Measurements from ENCODE around the gene HOXB6.

Gene HOXB6

DNA sequence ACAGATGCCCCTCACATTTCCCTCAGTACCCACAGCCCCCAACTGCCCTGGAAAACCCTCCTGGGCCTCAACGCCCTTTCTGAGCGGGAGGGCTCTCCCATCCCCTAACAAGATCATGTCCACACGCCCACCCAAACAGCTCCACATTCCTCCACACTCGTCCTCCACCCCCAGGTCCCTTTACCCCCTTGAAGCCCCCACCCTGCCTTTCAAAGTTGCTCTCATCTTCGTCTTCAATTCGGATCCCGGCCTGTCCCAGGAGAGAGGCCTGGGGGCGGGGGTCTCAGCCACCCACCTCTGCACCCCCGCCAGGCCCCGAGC, 41.0 kb downstream of the HOXB6 start:
- DNase-seq = no peak
- in situ Hi-C loops (cut with HindIII; ENCODE audit: low pct_ligation_motif_present, low pct_unique_long_range_greater_than_20kb, low sequenced_read_pairs) = no loop called here

DNA sequence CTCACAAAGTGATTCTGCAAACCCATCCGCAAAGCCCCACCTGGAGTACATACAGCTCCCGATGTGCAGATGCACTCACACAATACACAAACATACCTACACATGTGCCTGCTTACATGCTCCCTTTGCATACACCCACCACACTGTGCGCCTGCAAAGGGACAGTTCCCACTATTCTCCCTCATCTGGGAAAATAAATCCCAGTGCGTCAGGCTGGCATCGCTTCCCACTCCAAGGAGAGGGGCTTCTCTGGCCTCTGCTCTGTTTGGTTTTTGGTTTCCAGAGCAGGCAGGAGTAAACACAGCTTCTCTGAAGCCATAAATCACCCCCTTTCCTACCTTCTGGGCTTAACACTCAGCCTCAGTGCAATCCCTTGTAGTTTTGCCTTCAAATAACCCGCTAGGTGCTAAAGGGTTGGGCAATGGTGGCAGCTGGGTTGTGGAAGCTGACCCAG, 41.4 kb downstream of the HOXB6 start:
- in situ Hi-C loops (cut with HindIII; ENCODE audit: low pct_ligation_motif_present, low pct_unique_long_range_greater_than_20kb, low sequenced_read_pairs) = no loop called here
- no peak for DNase-seq

DNA sequence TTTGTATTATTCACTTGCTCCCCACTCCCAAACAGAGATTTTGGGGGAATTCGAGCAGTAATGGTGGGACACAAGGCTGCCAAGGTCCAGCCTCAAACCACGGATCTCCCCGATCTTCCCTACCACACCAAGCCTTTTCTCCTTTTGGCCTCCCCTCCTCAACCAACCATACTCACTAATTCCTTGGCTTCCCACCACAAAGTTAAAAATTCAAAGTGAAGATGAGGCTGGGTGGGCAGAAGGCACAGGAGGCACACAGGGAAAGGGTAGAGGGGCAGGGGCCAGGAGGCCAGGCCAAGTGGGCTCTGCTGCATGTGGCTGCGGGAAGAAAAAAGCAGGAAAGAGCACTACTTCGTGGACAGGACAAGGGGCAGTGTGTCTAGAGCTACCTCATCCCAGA, 41.9 kb downstream of the HOXB6 start:
- DNase-seq = no peak

DNA sequence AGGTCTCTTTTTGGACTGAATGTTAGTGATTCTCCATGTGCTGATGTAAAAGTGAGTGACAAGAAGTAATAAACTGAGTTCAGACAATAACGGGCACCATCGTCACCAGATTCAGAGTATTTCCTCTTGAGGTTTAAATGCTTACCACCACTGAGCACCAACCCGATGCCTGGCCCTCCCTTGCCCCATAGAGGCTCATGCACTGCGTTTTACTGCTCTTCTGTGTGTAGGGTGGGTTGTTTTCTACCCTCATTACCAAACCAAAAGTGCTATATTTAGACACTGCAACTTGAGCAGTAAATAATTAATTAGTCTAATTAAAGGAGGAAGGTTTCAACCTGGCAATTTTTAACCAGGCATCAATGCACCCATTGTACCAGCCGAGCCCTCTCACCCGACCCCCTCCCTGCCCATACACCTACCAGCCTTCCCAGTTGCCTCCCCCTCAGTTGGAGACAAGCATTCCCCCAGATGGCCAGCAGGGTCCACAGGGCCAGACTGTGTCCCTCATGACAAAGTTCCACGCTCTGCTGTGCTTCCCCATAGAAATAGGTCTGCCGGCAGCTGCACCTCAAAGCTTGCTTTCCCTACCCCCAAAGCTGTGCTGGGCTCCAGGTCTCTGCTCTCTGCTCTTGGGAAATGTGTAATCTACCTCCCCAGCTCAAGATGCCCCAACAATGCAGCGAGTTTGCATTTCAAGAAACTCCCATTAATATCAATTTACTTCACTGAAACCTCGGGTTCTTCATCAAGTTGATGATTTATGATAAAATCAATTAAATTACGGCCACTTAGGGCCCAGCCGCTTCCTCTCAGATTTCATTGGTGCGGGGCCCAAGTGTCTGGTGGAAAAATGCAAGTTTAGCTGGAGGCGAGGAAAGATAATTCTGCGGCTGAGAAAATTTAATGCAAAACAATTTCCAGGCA, 42.6 kb downstream of the HOXB6 start:
- DNase-seq = peak; percentile 30
- in situ Hi-C loops (cut with HindIII; ENCODE audit: low pct_ligation_motif_present, low pct_unique_long_range_greater_than_20kb, low sequenced_read_pairs) = no loop called here

More for the DNA sequence above, 41.9 kb downstream of the HOXB6 start:
- in situ Hi-C loops (cut with HindIII; ENCODE audit: low pct_ligation_motif_present, low pct_unique_long_range_greater_than_20kb, low sequenced_read_pairs) = no loop called here

DNA sequence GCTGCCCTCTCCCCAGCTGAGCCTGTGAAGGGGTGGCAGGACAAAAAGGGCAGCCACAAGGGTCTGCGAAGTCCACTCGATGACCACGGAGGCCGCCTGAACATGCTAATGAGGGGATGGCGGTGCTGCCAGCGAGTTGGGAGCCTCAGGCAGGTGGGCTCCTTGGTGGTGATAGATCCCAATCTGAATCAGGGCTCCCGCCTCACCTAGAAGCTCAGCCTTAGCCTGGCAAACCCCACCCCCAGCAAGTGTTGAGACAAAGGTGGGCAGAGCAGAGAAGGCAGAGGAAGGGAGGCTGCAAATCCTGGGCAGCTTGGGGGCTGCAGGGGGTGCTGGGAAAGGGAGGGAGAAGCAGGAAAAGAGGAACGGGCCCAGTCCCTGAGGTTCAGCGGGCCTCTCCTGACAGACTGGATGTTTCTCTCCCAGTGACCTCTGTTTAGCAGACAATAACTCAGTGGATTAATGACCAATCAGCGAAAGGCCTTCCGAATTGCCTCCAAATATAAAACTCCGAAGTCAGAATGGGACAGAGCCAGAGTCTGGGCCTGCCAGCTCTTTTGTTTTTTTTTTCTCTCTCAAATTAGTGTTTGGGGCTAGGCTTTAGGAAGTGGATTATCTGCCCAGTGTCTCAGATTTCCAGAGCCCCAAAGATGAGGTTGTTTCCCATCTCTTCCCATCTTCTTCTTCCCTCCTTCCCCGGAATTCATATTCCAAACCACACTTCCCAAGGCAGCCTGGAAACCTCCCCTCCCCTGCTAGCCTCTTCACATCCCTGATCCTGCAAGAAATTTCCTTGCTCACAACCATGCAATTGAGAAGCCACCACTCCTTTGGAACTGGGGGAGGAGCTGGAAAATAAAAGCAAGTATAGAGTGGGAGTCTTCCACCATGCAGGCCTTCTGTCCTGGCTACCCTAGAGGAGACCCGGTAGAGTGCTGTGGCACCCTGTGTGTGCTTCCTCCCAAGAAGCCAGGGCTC, 44.7 kb downstream of the HOXB6 start:
- DNase-seq = no peak
- in situ Hi-C loops (cut with HindIII; ENCODE audit: low pct_ligation_motif_present, low pct_unique_long_range_greater_than_20kb, low sequenced_read_pairs) = no loop called here

DNA sequence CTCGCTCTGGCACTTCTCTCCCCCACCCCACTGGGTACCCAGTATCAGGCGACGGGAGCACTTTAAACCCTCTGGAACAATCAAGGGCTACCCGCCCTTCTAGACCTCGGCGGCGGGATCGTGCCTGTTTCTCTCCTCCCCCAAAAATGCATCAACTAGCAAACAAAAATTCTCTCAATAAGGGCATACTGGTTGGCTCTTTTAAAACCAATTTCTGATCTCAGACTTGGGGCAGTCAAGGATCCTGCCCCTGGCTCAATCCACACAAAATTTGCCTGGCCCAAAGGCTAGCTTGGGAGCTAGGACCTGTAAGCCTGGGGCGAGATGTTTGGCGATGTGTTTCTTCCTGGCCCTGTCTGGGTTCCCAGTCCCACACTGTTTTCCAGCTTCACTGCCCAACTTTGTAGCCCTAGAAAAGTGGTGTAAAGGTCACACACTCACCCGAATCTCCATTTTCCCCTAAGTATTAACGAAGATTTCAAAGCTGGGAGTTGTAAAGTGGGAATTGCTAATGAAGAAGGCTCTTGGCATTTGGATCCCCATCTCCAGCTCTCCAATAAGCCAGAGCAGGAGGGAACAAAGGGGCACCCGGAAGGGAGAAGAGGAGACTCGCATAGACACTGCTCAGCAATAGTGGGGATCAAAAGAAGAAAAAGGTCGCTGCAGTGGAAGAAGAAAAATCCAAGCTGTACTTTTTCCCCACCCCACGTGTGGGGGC, 45.5 kb downstream of the HOXB6 start:
- DNase-seq = no peak
- in situ Hi-C loops (cut with HindIII; ENCODE audit: low pct_ligation_motif_present, low pct_unique_long_range_greater_than_20kb, low sequenced_read_pairs) = no loop called here

DNA sequence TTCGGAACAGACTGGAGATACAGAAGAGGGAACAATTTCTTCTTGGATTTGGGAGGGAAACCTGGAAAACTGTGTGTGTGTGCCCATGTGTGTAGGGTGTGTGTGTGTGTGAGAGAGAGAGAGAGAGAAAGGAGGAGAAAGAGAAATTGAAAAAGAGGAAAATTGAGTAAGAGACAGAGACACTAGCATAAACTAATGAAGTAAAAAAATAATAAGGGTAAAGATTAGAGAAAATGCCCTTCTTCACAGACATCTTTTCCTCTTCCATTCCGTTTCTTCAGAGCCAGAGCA, 46.0 kb downstream of the HOXB6 start:
- in situ Hi-C loops (cut with HindIII; ENCODE audit: low pct_ligation_motif_present, low pct_unique_long_range_greater_than_20kb, low sequenced_read_pairs) = no loop called here

DNA sequence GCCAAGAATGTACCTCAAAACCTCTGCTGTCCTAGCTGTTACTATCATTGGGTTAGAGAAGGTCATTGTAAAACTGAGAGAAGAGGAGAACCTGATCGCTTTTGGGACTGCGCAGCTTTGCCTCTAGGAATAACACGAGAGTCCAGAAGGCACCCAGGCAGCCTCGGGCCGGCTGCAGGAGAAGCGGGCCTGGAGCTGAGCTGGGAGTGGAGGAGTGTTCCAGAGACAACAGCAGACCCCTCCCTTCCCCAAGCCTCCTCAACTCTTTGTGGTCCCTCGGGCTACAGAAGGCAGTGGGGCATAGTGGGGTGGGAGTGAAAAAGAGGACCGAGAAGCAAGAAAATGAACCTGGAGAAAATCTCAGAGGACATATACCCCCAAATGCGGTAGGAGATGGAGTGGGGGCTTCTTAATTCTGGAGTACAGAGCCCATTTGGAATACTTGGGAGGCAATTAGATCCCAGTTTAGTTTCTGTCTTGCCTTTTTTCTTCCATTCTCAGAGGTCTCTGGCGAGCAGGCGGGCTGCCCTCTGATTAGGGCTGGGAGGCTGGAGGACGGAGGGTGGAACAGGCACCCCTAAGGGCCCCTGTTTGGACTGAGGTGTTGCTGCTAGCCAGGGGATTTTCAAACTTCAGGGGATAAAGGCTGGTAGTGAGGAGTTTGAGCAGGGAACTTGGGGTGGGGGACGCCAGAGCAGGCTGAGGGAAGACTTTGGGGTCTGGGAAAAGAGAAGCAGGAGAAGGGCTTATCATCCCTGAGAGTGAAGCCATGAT, 46.5 kb downstream of the HOXB6 start:
- in situ Hi-C loops (cut with HindIII; ENCODE audit: low pct_ligation_motif_present, low pct_unique_long_range_greater_than_20kb, low sequenced_read_pairs) = no loop called here

More for the DNA sequence above, 46.0 kb downstream of the HOXB6 start:
- no peak for DNase-seq

DNA sequence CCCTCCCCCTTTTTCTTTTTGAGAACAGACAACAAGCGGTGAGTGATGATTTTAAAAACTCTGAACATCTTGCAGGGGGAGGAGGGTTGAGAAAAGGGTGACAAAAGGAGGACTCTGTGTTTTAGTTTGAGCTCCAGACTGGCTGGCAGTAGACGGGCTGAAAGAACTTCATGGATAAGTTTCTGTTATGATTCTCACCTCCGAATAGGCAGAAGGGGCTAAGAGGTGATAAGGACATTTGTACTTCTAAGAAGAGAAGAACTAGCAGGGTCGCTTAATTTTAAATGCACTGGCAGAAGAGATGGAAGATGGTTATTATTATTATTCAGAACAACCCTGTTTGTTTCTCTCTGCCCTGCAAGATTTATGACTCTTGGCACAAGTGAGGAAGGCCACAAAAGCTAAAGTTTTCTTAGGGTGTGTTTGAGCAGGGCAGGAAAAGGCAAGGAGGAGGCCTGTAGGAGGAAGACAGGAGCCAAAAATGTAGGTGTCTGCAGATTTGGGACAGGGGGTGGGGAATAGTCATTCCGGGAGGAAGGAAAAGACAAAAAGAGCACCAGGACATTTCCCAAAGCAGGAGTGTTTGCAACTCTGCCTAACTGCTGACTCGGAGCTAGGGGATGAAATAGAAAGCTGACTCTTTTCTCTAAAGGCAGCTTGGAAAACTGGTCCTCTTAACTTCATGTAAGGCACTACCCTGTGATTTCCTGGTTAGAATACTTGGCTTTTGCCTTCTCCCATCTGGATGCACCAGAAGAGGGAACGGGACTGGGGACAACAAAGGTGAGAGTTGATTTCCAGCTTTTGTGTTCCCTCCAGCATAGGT, 48.0 kb downstream of the HOXB6 start:
- in situ Hi-C loops (cut with HindIII; ENCODE audit: low pct_ligation_motif_present, low pct_unique_long_range_greater_than_20kb, low sequenced_read_pairs) = no loop called here
- DNase-seq = no peak

More for the DNA sequence above, 46.5 kb downstream of the HOXB6 start:
- DNase-seq = no peak

DNA sequence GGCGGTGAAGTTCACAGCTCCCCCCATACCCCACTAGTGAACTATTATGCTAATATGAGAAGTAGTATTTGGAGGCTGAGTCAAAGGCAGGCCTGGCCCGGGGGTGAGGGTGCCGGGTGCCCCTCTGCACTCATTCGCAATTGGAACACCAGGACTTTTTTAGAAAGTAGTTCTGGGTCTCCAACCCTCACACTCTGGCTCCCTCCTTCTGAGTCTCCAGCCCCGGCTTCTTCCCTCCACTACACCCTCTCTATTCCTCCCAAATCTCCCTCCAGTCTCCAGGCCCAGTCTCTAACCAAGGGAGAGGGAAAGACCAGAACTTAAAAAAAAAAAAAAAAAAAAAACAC, 48.6 kb downstream of the HOXB6 start:
- in situ Hi-C loops (cut with HindIII; ENCODE audit: low pct_ligation_motif_present, low pct_unique_long_range_greater_than_20kb, low sequenced_read_pairs) = no loop called here
- no peak for DNase-seq

DNA sequence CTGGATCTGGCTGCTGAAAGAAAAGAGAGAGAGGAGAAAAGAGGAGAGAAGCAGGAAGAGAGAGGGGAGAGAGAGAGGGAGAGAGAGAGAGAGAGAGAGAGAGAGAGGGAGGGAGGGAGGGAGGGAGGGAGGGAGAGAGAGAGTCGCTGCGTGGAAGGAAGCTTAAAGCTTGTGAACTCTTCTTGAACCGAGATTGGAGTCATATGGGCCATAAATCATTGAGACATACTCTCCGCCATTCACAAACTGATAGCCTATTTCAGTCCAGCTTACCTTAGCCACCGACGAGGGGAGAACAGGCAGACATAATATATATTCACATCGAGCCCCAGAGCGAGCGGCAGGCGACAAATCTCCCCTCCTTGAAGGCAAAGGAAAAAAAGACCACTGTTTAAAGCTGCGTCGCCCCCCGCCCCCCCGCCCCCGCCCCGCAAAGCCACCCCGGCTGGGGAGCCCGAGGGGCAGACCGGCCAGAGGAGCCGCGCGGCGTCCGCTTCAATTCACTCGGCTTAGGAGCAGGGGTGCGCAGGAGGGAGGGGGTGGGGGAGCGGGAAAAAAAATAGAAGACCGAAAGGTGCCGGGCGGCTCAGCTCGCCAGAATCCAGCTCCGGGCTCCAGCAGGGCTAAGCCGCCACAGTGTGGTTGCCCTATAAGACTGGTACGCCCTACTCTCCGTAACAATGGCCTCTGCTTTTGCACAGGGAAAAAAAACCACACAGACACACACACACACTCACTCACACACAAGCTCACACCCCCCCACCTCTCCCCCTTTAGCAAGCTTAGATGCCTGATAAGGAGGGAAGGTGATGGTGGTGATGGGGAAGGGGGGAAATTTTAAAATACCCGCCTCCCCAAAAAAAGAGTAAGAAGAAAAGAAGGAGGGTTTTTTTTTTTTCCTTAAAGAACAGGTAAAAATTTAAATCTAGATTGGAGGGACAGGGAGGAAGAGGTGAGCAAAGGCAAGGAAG, 49.2 kb downstream of the HOXB6 start:
- in situ Hi-C loops (cut with HindIII; ENCODE audit: low pct_ligation_motif_present, low pct_unique_long_range_greater_than_20kb, low sequenced_read_pairs) = no loop called here
- DNase-seq = peak; percentile 85

DNA sequence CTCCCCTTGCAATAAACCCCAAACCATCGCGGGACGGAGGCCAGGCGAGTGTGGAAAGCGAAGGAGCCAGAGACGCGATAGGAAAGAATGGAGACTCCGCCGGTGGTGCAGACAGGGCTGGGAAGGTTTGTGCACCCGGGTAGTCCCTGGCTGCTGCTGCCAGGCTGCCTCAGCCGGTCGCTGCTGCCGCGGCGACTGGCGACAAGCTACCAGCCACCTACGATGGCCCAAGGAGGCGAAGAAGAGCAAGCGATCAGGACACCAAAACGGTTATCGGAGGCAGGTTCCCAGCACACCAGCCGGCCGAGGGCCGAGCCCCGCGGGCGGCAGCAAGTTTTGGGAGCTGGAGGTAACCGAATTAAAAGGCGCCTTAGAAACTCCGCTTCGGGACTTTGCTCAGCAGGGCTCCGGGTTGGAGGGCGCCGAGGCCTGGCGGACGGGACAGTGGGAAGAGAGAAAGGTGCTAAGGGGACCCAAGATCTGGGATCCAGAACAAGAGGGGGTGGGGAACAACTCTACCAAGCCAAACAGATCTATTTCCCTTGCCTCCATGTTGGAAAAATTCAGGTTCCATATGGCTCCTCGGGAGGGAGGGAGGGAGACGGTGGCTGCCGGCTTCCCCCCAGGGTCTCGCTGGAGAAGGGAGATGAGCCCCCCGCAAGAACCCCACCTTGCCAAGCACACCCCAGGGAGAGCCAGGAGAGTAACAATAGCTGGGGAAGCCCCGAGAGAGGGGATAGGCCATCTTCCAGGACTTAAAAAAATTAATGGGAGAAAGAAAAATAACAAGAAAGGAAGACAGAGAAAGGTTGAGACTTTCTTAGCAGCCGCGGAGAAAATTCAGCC, 50.2 kb downstream of the HOXB6 start:
- in situ Hi-C loops (cut with HindIII; ENCODE audit: low pct_ligation_motif_present, low pct_unique_long_range_greater_than_20kb, low sequenced_read_pairs) = no loop called here
- DNase-seq = peak; percentile 39

DNA sequence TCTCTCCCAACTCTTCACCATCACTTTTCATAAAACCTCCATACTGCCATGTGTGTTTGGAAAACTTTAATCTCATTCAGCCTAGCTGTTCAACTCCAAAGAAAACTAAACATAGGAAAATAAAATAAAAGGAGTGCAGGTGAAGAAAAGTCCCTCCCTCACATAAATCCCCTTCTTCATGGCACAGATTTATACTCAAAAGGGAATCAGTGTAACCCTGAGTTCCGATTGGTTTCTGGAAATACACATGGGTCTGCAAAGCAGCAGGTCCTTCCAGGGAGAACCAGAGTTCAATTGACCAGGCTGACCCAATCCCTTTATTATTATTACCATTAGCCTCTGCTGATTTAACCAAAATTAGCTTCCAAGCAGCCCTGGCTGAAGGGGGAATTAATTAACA, 51.0 kb downstream of the HOXB6 start:
- no peak for DNase-seq
- in situ Hi-C loops (cut with HindIII; ENCODE audit: low pct_ligation_motif_present, low pct_unique_long_range_greater_than_20kb, low sequenced_read_pairs) = no loop called here

DNA sequence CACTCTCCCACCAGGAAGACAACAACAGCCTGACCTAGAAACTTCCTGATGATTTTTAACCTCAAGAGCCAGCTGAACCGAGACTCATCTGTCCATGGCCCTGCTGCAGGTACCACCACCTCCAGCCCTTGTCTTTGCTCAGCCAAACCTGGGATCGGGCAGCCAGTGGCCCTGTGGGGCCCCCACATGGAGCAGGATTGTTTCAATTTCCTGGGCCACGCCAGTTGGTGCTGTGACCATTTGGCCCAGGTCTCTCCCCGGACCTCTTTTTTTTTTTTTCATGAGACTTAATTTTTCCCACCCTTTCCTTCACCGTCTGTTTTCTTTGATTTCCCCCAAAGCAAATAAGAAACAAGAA, 51.6 kb downstream of the HOXB6 start:
- in situ Hi-C loops (cut with HindIII; ENCODE audit: low pct_ligation_motif_present, low pct_unique_long_range_greater_than_20kb, low sequenced_read_pairs) = no loop called here

DNA sequence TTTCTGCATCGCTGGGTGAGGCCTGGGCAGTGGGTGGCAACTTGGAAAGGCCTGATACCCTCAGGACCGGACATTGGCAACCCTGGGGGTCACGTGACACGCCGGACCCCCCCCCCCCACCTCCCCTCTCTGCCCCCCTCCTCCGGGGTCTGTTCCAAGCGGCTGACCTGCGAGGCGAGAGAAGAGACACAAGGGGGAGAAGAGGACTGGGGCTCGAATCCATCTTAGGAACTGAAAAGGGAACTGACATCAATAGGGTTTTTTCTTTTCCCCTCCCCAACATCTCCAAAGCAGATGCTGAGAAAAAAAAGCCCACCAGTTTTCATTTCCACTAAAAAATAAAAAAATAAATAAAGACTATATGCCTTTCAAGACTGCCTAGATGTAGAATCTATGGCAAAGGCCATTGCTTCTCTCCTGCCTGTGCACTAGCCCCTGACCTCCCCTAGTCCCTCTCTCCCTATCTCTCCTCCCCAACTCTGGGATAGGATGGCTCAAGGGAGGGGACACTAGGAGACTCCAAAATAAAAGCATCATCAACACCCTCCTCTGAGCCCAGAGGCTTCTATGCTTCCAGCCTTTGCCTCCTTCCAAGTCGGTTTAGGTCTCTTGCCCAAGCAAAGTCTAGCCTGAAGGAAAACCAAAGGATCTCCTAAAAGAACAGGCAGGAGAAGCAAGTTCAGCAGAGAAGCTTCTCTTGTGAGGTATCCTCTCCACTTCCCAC, 52.2 kb downstream of the HOXB6 start:
- in situ Hi-C loops (cut with HindIII; ENCODE audit: low pct_ligation_motif_present, low pct_unique_long_range_greater_than_20kb, low sequenced_read_pairs) = no loop called here
- no peak for DNase-seq

More for the DNA sequence above, 51.6 kb downstream of the HOXB6 start:
- no peak for DNase-seq
